Panc1 (cell line): ENCODE data around the gene GPS1.

Source experiments
- POLR2AphosphoS5 ChIP-seq: IDR thresholded peaks from 2 replicates; pipeline ENCODE4 v1.6.1; 2012; ENCODE audit warnings: mild to moderate bottlenecking, low read depth, low read length, moderate library complexity
- REST ChIP-seq, 2 experiments: IDR thresholded peaks; 2 replicates each; pipeline ENCODE4 v1.6.1; 2011 to 2012; ENCODE audit warnings: low read depth in 2 of 2, control low read depth in 1 of 2, low read length in 1 of 2, mild to moderate bottlenecking in 1 of 2, moderate library complexity in 1 of 2; ENCODE audit not compliant: insufficient read depth in 1 of 2
- SIN3A ChIP-seq: IDR thresholded peaks from 2 replicates; pipeline ENCODE4 v1.6.1; 2012; ENCODE audit warnings: low read depth, mild to moderate bottlenecking, low read length, moderate library complexity, borderline replicate concordance; ENCODE audit not compliant: insufficient read depth
- TF ChIP-seq, protein P1 (sequence below): fragments of 450-650 bp; IDR thresholded peaks from 2 replicates; pipeline ENCODE4 v1.5.1; 2017; ENCODE audit warnings: mild to moderate bottlenecking

DNA sequence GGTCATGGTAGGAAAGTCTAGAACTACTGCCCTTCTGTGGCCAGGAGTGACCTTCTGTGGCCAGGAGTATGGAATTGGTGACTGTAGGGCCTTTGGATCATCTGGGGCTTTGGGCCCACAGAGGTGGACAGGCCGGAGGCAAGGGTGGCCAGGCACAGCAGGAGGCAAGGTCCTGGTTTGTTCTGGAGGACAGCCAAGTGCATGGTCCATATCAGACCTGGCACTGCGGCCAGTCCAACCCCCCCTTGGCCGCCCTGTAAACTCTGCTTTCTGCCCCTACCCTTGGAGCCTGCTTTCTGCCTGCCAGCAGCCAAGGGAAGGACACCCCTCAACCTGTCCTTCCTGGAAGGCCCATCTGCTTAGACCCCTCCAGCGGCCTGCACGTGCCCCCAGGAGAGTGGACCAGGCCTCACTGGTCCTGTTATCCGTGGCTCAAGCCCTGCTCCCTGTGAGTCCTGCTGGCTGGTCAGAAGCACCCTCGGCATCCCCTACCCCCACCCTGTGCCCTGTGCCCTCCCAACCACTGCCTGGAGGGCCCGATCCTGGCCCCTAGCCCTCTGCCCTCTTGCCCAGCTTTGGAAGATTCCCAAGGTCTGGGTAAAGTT lies 11.9 kb upstream of the GPS1 start:
- TF ChIP-seq, protein P1, sequence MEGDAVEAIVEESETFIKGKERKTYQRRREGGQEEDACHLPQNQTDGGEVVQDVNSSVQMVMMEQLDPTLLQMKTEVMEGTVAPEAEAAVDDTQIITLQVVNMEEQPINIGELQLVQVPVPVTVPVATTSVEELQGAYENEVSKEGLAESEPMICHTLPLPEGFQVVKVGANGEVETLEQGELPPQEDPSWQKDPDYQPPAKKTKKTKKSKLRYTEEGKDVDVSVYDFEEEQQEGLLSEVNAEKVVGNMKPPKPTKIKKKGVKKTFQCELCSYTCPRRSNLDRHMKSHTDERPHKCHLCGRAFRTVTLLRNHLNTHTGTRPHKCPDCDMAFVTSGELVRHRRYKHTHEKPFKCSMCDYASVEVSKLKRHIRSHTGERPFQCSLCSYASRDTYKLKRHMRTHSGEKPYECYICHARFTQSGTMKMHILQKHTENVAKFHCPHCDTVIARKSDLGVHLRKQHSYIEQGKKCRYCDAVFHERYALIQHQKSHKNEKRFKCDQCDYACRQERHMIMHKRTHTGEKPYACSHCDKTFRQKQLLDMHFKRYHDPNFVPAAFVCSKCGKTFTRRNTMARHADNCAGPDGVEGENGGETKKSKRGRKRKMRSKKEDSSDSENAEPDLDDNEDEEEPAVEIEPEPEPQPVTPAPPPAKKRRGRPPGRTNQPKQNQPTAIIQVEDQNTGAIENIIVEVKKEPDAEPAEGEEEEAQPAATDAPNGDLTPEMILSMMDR, result no peak
- TF ChIP-seq POLR2AphosphoS5 (no peak), REST (IDR thresholded peaks at IDR 0.05; ENCODE audit: insufficient read depth in 1 of 2, low read depth in 2 of 2, low read length in 1 of 2) (no peak), SIN3A (no peak)
